ENCODE results near the gene ZNF385B.

Gene ZNF385B

DNA sequence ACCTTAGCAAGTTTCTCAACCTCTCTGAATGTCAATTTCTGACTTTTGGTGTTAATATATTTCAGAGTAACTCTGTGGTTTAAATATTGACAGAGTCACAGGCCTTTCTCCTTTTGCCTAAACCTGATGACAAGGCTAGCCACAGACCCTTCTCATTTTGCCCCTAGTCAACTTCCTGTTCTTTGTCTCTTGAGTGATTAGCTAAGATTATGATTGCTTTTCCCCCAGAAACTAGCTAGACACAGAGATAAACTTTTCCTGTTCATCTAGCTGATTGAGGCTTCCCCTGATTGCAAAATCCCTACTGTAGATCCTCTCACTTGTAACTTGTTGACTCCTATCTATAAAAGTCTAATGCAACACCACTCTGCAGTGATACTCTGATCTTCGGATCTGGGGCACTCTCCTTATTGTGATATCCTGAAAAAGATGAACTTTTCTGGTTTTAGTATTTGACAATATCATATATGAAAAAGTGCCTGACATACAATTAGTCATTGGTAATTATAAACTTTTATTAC, 241.4 kb downstream of the ZNF385B start:
- no peak for DNase-seq

DNA sequence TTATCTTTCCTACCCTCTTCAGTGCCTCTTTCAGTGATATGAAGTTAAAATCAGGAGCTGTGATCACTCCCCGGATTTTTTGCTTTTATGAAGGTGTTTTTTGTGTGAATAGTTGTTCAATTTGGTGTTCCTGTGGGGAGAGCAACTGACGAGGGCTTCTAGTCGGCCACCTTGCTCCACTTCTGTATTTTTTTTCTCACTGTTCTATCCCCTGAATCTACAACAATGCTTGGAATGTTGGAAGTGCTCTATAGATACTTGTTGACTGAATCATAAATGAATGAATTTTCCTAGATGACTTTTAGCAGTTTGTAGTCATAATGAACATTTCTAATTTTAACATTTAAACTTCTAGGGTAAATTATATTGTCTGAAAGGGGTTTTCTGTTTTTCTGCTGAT, 247.3 kb downstream of the ZNF385B start:
- DNase-seq: no peak

DNA sequence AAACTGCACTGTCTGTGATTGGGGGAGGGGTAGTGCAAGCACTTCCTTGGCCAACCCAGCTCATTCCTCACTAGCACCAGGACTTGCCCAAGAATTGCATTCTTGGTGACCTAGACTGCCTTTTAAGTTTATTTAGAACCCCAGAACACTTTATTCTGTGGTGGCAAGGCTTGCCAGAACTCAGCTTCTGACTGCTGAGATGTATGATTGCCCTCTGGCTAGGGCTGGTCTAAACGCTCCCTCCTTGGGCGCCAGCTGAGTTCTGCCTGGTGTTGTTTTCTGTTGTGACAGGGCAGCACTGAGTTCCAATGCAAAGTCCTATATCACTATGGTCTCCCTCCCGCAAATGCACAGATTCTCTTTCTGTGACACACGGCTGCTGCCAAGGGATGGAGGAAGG, 247.7 kb downstream of the ZNF385B start:
- no peak for DNase-seq

DNA sequence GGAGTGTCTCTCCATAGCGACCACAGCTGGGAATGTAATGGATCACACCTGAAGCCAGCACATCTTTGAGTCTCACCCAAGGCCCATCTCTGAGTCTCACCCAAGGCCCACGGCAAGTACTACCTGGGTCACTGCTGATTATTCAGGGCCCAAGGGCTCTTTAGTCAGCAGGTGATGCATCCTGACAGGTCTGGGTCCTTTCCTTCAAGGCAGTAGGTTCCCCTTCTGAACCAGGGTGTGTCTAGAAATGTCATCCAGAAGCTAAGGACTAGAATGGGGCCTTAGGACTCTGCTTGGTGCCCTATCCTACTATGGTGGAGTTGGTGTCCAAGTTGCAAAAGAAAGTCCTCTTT, 248.1 kb downstream of the ZNF385B start:
- no peak for DNase-seq

DNA sequence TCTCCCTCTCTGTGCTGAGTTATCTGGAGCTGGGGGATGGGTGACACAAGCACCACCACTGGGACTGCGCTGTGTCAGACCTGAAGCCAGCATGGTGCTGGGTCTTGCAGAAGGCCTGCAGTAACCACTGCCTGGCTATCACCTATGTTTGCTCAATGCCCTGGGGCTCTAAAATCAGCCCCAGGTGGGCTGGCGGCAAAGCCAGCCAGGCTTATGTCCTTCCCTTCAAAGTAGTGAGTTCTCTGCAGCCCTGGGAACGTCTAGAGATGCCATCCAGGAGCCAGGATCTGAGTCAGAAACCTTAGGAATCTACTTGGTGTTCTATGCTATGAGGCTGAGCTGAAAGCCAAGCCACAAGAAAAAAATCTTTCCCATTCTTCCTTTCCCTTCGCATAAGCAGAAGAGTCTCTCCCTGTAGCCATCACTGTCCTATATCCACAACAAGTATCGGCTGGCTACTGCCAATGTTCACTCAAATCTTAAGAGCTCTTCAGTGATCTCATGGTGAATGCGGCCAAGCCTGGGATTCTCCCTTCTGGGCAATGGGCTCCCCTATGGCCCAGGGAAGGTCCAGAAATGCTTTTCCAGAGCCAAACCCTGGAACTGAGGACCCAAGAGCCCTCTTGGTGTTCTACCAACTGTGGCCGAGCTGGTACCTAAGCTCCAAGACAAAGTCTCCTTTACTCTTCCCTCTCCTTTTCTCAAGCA, 248.7 kb downstream of the ZNF385B start:
- DNase-seq: no peak

DNA sequence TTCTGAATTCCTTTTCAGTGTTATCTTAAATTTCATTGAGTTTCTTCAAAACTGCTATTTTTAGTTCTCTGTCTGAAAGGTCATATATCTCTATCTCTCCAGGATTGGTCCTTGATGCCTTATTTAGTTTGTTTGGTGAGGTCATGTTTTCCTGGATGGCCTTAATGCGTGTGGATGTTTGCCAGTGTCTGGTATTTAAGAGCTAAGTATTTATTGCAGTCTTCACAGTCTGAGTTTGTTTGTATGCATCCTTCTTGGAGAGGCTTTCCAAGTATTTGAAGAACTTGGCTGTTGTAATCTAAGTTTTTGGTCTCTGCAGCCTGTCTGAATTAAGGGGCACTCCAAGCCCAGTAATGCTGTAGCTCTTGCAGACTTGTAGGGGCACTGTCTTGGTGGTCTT, 249.3 kb downstream of the ZNF385B start:
- no peak for DNase-seq

DNA sequence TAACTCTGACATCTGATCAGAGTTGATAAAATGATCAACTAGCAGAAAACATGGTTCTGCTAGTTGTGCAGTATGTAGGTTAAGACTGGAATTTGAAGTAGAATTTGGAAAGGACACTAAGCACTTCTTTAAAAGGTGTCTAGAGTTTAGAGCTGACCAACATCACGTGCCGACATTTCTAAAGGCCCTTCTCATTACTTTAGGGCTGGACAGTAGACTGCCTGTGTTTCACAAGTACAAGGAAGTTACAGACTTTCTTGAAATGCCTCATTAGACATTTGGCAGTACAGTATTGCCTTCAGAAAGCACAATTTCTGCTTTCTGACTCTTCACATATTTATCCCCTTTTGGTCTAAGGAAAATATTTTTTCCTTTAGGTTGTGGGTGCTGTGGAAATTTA, 255.3 kb downstream of the ZNF385B start:
- no peak for DNase-seq

DNA sequence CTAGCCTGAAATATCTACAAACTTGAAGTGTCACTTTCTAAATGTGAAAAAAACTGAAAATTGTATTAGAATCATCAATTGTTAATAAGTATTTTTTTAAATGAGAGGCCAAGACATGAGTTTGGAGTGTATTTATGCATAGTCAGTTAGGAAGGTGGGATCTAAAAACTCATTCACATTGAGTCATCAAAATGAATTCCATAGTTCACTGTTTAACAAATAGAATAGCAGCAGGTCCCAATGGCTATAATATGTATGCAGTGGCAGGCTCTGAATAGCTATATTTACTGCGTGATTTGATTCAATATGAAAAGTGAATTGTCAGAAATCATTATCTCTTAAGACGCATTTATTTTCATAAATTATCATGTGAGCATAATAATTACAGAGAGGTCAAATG, 256.1 kb downstream of the ZNF385B start:
- no peak for DNase-seq

DNA sequence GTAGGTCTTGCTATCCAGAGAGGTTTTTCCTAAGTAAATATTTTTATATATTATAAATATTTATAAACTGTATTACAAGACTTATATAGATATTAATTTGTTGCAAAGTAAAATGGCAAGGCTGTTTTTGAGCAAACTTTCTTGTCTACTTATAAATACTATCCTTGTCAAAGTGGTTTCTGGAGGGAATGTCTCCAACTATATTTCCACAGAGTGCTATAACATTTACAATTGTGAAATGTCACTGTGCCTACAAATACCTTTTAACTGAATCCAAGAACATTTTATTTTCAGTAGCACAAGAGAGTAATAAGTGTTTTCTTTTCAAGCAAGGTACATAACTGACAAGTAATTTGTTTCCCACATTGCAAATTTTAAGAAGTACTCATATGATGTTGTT, 256.8 kb downstream of the ZNF385B start:
- DNase-seq: no peak

DNA sequence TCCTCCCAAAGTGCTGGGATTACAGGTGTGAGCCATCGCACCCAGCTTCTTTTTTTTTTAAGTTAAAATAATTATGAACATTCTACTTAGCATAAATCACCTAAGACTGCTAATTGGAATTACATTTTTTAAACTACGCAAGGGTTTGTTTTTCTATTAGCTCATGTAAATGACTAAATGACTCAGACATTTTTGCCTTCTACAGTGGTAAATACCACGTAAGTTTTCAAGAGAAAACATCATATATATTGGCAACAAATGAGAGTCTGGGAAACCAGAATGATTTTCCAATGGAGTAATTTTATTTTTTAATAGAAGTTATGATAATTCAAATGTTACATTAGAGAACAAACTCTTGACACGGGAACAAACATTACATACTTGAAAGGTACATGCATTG, 259.0 kb downstream of the ZNF385B start:
- no peak for DNase-seq

DNA sequence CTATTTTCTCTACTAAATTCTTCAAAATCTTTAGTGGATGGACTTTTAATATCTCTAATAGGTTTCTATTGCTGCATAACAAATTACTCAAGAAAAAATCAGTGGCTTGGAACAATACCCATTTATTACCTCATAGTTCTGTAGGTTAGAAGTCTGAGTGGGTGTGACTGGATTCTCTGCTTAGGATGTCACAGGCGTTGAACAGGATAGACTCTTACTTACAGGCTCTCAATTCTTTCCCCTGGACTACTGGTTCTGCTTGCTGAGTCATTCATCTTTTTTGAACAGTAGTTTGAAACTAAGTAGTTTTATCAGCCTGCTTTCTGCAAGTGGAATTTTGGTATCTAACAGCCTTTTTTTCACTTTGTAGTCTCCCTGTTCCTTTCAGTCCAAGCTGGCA, 265.4 kb downstream of the ZNF385B start:
- no peak for DNase-seq

DNA sequence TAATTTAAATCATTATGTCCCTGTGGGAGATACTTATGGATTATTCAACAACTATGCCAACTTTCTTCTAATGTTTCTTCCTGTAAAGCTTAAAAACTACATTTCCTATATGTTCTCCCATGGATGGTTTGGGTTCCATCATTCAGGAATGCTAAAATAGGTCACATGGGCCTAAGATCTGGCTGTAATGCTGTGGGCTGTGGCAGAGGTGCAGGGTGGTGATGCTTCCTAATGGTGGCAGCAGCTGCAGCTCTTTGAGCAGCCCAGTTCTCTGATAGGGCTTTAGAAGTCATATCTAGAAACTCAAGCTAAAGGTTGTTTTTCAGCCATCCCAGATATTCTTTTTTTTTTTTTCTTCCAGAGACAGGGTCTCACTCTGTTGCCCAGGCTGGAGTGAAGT, 266.1 kb downstream of the ZNF385B start:
- no peak for DNase-seq

DNA sequence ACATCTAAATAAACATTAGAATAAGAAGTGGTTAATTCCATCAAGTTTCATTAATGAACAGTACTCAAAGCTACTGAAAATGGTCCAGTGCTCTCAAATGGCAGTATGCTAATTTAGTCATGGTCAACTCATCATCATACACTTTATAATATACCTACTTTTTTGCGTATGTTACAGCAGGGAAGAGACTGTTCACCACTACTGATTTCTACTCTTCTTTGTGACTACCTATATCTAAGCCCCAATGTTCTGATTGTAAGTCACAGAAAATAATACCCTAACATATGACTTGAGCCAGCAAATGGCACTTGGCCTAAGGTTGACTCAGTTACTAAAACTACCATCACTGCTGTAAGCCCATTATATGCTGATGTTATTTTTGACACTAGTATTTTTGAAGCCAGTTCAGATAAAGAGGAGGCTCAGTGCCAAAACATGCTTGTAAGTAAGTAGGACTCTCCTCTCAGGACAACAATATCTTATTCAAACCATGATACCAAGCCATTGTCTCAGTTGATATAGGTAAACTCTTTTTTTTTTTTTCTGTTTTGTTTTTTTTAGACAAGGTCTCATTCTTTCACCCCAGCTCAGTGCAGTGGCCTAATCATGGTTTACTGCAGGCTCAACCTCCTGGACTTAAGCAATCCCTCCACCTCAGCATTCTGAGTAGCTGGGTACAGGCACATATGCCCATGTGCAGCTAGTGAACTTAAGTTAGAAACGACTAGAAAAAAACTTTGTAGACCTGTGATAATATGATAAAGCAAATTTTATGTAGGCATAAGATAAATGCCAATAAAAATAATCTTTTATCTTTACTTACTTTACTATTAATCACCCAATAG, 266.9 kb downstream of the ZNF385B start:
- no peak for DNase-seq

DNA sequence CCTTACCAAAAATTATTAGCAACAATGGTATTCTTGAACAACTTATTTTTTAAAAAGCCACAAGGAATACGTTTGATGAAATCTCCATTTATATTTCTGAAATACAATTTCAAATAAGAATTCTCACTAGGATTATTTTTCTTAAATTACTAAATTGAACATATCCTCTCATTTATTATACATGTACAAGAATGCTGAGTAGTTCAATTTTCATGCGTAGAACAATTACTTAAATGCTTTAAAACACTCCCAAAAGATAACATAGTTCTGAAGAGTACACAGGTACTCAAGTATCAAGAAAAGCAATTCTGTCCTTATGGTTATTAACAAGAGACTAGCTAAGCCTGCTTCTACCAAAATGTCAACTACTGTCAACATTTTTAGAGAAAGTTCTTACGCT, 268.1 kb downstream of the ZNF385B start:
- DNase-seq: no peak

DNA sequence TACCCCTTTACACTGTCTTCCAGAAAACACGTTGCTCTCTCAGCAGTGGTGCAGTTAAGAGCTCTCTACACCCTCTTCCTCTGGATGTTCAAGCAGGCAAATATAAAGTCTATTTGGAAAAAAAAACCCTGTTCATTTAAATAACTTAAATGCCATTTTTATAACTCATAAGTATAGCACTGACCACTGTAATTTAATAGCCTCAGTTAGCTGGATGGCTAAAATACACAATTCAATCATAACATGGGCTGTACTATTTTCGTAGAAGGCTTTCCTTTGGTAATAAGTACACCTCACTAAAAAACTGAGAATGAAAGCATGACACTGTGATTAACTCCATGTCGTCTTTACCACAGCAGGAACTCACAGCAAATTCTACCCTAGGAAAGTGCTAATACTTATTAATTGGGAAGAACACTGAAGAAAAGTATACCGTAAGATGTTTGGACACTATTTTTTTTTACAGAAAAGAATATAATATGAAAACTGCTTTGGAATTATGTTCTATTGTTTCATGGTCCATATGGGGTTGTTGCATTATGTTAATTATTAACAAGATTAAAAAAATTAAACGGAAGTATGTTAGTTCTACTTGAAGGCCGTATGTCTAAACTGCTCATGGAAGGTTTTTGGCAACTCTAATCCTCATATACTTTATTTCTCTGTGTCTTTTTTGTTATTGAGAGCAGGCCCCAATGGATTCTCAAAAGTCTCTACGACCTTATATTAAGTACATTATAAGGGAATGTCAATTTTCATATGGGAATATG, 269.1 kb downstream of the ZNF385B start:
- no peak for DNase-seq

DNA sequence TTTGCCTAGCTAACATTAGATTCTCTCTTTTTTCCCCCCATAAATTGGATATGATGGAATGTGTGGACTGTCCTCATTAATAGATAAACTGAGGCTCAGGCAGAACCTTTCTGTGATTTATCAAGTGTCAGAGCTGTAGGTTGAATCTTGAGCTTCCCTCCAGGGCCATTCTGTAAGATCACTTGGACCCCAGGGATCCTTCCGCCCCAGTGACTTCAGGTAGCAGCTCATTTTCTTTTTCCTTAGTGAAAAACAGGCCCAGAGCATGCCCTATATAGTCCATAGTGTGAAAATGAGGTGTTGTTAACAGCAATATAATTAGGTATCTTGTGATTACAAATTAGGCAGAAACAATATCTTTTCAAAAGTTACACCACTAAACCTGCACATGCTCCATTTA, 269.7 kb downstream of the ZNF385B start:
- no peak for DNase-seq

DNA sequence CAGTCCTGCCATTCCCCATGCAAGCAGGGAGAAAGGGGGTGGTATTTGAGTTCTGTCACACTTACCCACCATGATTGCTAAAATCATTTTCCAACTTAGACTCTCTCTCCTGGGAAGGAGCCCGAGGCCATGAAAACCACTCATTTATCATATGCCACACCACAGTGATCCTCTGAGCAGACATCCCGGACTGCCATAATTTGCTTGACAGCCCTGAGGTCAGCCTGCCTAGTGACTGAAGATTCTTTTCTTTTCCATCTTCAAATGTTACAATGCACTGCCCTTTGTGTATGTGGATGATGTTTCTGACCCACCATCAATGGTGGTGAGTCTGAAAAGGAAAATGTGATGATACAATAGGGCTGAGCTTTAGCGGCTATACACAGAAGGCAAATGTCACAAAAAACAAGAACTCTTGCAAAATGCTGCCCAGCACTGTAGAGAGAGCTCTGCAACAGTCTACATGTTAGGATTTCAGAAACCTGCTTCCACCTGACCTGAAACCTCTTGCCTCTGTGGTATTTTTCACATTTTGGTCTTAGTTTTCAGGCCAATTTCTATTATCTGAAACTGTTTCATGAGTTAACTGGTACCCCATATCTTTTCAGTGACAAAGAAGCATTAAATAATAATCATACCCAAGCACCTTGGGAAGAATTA, 272.8 kb downstream of the ZNF385B start:
- DNase-seq: no peak

DNA sequence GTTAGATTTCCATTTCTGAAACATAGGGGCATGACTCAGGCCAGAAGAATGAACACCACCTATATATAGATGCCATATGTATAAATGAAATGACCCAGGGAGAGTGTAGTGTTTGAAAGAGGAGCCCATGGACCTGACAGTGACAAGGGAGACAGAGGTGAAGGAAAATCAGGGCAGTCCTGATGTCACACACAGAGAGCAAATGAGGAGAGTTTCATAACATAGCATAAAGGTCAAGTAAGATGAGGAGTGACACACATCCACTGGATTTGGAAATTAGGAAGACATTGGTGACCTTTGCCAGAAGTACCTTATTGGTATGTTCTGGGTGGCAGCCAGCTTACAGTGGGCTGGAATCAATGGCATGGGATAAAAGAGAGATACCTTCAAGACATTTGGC, 276.7 kb downstream of the ZNF385B start:
- no peak for DNase-seq

DNA sequence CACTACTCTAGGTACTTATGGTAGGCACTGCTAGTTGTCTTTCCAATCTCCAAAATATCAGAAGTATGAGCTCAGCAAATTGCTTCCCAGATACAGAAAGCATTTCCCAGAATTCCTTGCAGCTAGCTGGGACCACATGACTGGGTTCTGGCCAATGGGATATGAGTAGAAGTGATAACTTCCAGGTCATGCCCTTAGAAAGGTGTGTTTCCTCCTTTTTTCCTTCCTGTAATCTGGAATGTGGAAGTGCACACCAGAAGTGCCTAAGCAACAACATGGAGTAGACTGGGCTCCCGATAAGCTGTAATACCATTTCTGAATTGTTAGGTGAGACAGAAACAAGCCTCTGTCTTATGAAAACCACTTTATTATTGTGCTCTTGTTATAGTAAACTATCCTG, 279.8 kb downstream of the ZNF385B start:
- no peak for DNase-seq

DNA sequence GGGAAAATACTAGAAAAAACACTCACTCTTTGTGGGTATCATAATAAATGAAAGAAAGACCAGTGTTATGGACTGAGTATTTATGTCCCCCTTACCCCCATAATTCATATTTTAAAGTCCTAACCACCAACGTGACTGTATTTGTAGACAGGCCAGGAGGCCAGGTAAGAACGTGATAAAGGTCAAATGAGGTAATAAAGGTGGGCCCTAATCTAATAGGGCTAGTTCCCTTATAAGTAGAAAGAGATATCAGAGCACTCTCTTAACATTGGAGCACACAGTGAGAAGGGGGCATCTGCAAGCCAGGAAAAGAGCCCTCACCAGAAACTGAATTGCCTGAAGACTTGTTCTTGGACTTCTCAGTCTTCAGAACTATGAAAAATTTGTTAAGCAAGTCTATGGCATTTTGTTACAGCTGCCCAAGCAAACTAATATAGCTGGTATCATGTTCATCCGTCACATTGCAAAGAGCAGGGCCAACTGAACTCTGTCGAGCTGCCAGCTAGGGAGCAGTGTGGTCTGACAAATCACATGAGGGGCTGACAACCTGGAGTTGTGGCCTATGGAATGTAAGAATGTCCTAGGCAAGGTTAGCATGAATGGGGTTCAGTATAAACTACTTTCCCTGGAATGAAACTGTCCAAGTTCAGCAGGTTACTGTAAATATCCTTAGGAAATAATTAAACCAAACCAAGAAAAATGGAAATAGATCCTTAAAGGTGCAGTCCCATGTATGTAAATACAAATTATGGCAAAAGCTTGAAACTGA, 280.9 kb downstream of the ZNF385B start:
- no peak for DNase-seq

DNA sequence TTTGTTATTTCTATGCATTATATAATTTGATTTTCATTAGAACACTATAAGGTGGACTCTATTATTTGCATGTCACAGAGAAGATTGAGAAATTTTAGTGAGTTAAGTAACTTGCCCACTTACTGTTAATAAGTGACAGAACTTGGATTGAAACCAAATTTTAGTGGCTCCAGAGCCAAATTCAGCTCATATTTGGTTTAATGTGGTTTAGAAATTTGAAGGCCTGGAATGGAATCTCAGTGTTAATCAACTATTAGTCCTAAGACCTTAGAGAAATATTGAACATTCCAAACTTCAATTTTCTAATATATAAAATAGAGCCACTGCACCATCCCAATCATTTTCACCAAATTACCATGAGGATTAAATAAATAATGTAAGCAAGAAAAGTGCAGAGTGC, 281.6 kb downstream of the ZNF385B start:
- no peak for DNase-seq

DNA sequence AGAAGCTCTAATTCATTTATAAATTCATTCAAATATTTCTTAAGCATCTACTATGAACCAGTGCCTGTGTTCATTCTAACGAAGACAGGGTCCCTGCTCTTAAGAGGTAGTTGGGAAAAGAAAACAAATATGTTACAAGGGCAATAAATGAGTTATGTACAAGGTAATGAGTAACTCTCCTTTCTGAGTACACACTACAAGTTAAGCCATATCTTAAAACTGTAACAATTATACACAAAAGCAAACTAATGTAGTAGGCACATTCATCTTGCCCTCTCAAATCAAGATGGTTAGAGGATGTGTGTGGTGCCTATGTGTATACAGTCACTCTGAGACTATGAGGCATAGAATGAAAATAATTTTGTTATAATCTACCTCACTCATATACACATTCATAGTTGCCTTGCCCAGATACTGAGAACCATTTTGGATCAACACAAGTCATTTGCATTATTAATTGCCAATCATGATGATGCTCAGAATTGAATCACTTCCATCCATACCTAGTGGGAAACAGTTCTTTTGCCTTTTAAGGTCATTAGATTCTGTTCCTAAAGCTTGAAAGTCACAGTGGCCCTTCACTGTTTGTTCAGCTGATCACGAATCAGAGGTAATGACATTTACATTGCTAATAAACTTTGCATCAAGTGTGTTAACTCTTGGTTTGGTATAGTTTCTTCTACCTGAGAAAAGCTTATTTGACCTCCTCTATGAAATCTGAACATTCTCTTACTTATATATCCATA, 283.1 kb downstream of the ZNF385B start:
- no peak for DNase-seq

All from midbrain (tissue), 1 donor.